ENCODE data around the gene SNCAIP. TPM values are rescaled to one million over a fixed set of nuclear protein-coding genes. Genes with fewer than 3 reads are reported as not detected.

Gene SNCAIP
- total RNA-seq, 1 experiment from 2014 or later, result 3.0 TPM

DNA sequence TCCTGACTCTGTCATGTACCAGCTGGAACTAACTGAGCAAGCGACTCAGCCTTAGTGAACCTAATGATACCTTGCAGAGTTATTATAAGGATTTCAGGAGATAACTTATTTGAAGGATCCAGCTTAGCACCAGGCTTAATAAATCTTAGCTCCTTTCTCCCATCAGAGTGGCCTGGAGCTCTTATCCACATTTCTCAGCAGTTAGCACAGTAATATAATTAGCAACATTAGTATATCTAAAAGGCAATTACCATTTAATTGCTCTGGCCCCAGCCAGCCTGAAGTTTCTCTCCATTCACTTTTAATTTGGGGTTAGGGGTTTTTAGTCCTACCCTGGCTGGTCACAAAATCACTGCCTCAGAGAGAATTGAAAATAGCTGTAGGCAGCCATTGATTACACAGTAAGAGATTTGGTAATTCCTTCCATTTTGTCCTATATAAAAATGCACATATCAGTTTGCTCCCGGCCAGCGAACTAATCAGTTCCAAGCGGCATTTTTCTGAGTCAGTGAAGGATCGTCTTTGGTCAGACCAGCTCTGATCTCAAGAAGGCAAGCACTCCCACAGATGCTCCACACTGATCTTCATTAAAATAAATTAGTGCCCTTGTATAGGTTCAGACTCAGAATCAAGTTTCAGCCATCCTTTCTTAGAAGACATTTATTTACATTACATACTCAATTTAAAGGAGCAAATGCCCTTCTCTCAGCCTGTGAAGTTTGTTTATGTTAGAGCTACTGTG, 56.6 kb downstream of the SNCAIP start:
- no peaks in the 10 kb centered on the region for H3K9me3 ChIP-seq (ENCODE audit: control insufficient read depth, low read depth, low read length)
- no peak overlapping the region for H3K18ac ChIP-seq (ENCODE audit: insufficient read length, low read depth, low read length)
- H3K4ac ChIP-seq (ENCODE audit: low read depth, low read length), result no peak overlapping the region
- Mint-ChIP-seq H3K4me3 (peak overlapping the region in 1 of 2 experiments; percentile 10; a peak in 1 of 5 replicates), H3K36me3 (ENCODE audit: insufficient read depth in 1 of 3, low read depth in 3 of 3) (no peaks in the 10 kb centered on the region), H3K4me1 (peaks cover 25 to 26% of the 10 kb centered on the region in 2 experiments), H3K9me3 (no peaks in the 10 kb centered on the region), H3K27me3 (ENCODE audit: low read depth) (peaks cover 2% of the 10 kb centered on the region; the same call in 1 of the 2 replicates), H3K27ac (peak overlapping the region in 1 of 3 experiments; percentile 62; a peak in 2 of 7 replicates)
- no peak overlapping the region for H4K5ac ChIP-seq (ENCODE audit: insufficient read length, low read depth, low read length)
- no peak overlapping the region for H3K56ac ChIP-seq (ENCODE audit: insufficient read length, low read depth, low read length)
- H3K23ac ChIP-seq (ENCODE audit: insufficient read length, low read depth, low read length), result no peak overlapping the region
- no peak overlapping the region for H2AFZ ChIP-seq (ENCODE audit: low read length)
- H2BK15ac ChIP-seq (ENCODE audit: low read depth, low read length), result no peak overlapping the region
- H3K14ac ChIP-seq (ENCODE audit: insufficient read depth, low read length), result no peak overlapping the region
- H3K27ac ChIP-seq (ENCODE audit: insufficient read length, low read depth, low read length), result no peak overlapping the region
- no peak overlapping the region for H4K91ac ChIP-seq (ENCODE audit: insufficient read length, low read depth, low read length)
- no peaks in the 10 kb centered on the region for H3K23me2 ChIP-seq (ENCODE audit: insufficient read length, low read depth, low read length, poor library complexity, severe bottlenecking)
- no peak overlapping the region for H3K4me2 ChIP-seq (ENCODE audit: insufficient read depth, insufficient read length, low read length)
- TF ChIP-seq, protein P1, sequence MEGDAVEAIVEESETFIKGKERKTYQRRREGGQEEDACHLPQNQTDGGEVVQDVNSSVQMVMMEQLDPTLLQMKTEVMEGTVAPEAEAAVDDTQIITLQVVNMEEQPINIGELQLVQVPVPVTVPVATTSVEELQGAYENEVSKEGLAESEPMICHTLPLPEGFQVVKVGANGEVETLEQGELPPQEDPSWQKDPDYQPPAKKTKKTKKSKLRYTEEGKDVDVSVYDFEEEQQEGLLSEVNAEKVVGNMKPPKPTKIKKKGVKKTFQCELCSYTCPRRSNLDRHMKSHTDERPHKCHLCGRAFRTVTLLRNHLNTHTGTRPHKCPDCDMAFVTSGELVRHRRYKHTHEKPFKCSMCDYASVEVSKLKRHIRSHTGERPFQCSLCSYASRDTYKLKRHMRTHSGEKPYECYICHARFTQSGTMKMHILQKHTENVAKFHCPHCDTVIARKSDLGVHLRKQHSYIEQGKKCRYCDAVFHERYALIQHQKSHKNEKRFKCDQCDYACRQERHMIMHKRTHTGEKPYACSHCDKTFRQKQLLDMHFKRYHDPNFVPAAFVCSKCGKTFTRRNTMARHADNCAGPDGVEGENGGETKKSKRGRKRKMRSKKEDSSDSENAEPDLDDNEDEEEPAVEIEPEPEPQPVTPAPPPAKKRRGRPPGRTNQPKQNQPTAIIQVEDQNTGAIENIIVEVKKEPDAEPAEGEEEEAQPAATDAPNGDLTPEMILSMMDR (conservative IDR thresholded peaks at IDR 0.05), result no peak
- H3T11ph ChIP-seq (ENCODE audit: low read length), result no peak overlapping the region
- no peaks in the 10 kb centered on the region for H4K20me1 ChIP-seq (ENCODE audit: control insufficient read depth, insufficient read depth, insufficient read length)
- no peak overlapping the region for H2BK120ac ChIP-seq (ENCODE audit: low read depth, low read length, poor library complexity, severe bottlenecking)
- no peaks in the 10 kb centered on the region for H3K27me3 ChIP-seq (ENCODE audit: insufficient read depth, low read length)
- H3K79me1 ChIP-seq (ENCODE audit: insufficient read depth, low read depth, low read length, poor library complexity, severe bottlenecking), result no peaks in the 10 kb centered on the region
- H2BK5ac ChIP-seq (ENCODE audit: insufficient read length, low read length), result no peak overlapping the region
- H3K79me2 ChIP-seq (ENCODE audit: insufficient read depth, low read length), result no peaks in the 10 kb centered on the region
- no peak for DNase-seq
- no peak overlapping the region for H2BK12ac ChIP-seq (ENCODE audit: insufficient read length, low read depth, low read length)
- no peak overlapping the region for H4K8ac ChIP-seq (replicated peaks; ENCODE audit: insufficient read length, low read depth, low read length)
- no peak overlapping the region for H2AK5ac ChIP-seq (ENCODE audit: insufficient read length, low read length)
- peaks cover 8% of the 10 kb centered on the region; the same call in 1 of the 2 replicates for H3K4me1 ChIP-seq (ENCODE audit: insufficient read depth, low read length)
- H2BK20ac ChIP-seq (ENCODE audit: low read depth, low read length, poor library complexity, severe bottlenecking), result no peak overlapping the region
- no peak overlapping the region for H3K9ac ChIP-seq (ENCODE audit: extremely low read depth, insufficient read length, low read length)
- no CpG with 5 or more reads among the region's 5 CpGs for WGBS (ENCODE audit: extremely low coverage, insufficient read length, low lambda C conversion rate)
